ENCODE results near the gene UBE2E3. TPM values are rescaled to one million over a fixed set of nuclear protein-coding genes. Genes with fewer than 3 reads are reported as not detected.

Gene UBE2E3
- total and polyA plus RNA-seq, 2 of the 4 experiments (the other 2 are of a cell fraction) = 106 to 114 TPM

DNA sequence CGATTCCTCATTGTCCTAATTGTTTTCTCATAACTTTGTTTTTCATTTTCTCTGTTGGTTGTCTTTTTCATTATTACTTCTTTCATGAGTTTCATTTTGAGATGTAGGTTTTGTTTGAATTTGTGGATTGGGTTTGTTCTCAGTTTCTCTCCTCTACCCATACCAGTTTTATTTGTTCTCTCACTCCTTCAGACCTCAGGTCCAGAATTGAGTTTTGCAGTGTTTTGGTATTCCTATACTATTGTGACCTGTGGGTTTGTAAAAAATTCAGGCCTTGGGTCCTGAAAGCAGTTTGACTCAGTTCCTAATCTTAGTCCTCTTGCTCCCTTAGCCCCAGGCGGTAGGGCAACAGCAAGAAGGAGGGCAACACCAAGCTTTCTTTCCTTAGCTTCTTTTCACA, 28.3 kb upstream of the UBE2E3 start:
- POLR2A ChIA-PET (ENCODE audit: unreplicated experiment) = no interaction called here
- H3K9me1 ChIP-seq (ENCODE audit: insufficient read depth, low read length) = no peaks in the 10 kb centered on the region
- H4K91ac ChIP-seq (ENCODE audit: insufficient read depth, low read depth, low read length) = no peak overlapping the region
- H3K14ac ChIP-seq (replicated peaks; ENCODE audit: low read depth, low read length) = no peak overlapping the region
- dilution Hi-C loops (cut with HindIII; ENCODE audit: low sequenced_read_pairs, unreplicated experiment) = no loop called here
- no peak for ATAC-seq (ENCODE audit: low read depth)
- no peak overlapping the region for H4K8ac ChIP-seq (ENCODE audit: low read depth in 2 of 2, low read length in 2 of 2)
- no peak overlapping the region for H3K18ac ChIP-seq (ENCODE audit: low read depth, low read length)
- no peaks in the 10 kb centered on the region for H3K27me3 ChIP-seq (ENCODE audit: control insufficient read depth, insufficient read depth, low read length)
- no peak for DNase-seq
- H3K9me3 ChIP-seq (ENCODE audit: control insufficient read depth, insufficient read depth, low read length) = no peaks in the 10 kb centered on the region
- H2BK20ac ChIP-seq (ENCODE audit: low read depth, low read length) = no peak overlapping the region
- no peak overlapping the region for H2BK15ac ChIP-seq (ENCODE audit: low read depth, low read length)
- H2BK5ac ChIP-seq (ENCODE audit: low read depth, low read length, poor library complexity, severe bottlenecking) = no peak overlapping the region
- H3K4me1 ChIP-seq (ENCODE audit: control insufficient read depth, insufficient read depth, low read length) = no peaks in the 10 kb centered on the region
- no peak overlapping the region for H2AK9ac ChIP-seq (replicated peaks; ENCODE audit: low read depth, low read length, poor library complexity)
- no peak overlapping the region for H2AFZ ChIP-seq (replicated peaks; ENCODE audit: low read length, poor library complexity)
- no peak overlapping the region for H2AK5ac ChIP-seq (ENCODE audit: low read depth, low read length)
- intact Hi-C loops (cut with micrococcal nuclease) = no loop called here
- no peaks in the 10 kb centered on the region for H3K79me1 ChIP-seq (ENCODE audit: low read depth in 1 of 2, low read length in 2 of 2)
- H3K36me3 ChIP-seq (ENCODE audit: control insufficient read depth, insufficient read depth, low read length) = no peaks in the 10 kb centered on the region
- no peak overlapping the region for H4K5ac ChIP-seq (ENCODE audit: low read depth, low read length)
- no peak overlapping the region for H3K4me2 ChIP-seq (ENCODE audit: low read depth, low read length)
- CTCF ChIA-PET = no interaction called here
- H3K4ac ChIP-seq (ENCODE audit: low read depth, low read length) = no peak overlapping the region
- no TSS peak for BruUV-seq (replicated peaks)
- no peak overlapping the region for H3K23ac ChIP-seq (ENCODE audit: low read depth, low read length)
- no peak overlapping the region for H3K56ac ChIP-seq (ENCODE audit: extremely low read depth, insufficient read depth, low read length)
- no peak overlapping the region for H2BK120ac ChIP-seq (ENCODE audit: low read depth, low read length)
- TF ChIP-seq RFX5 (IDR thresholded peaks at IDR 0.05; ENCODE audit: low read depth, low read length) (no peak), NFE2L2 (IDR thresholded peaks at IDR 0.05; ENCODE audit: low read depth, low read length) (no peak), MAFK (IDR thresholded peaks at IDR 0.05; ENCODE audit: low read depth, low read length) (no peak), FOS (IDR thresholded peaks at IDR 0.05; ENCODE audit: low read depth, low read length) (no peak), BHLHE40 (IDR thresholded peaks at IDR 0.05; ENCODE audit: low read depth, low read length) (no peak), CEBPB (IDR thresholded peaks at IDR 0.05; ENCODE audit: low read depth, low read length) (no peak), RCOR1 (IDR thresholded peaks at IDR 0.05; ENCODE audit: insufficient replicate concordance, low read length) (no peak), SMC3 (IDR thresholded peaks at IDR 0.05; ENCODE audit: low read depth, low read length) (no peak), MAZ (IDR thresholded peaks at IDR 0.05; ENCODE audit: borderline replicate concordance, low read depth, low read length) (no peak), MXI1 (IDR thresholded peaks at IDR 0.05; ENCODE audit: borderline replicate concordance, low read depth, low read length) (no peak), POLR2A (IDR thresholded peaks at IDR 0.05; ENCODE audit: low read depth, low read length) (no peak), RAD21 (IDR thresholded peaks at IDR 0.05; ENCODE audit: low read length) (no peak), CHD1 (IDR thresholded peaks at IDR 0.05; ENCODE audit: low read depth, low read length) (no peak)
- TF ChIP-seq, protein P1, sequence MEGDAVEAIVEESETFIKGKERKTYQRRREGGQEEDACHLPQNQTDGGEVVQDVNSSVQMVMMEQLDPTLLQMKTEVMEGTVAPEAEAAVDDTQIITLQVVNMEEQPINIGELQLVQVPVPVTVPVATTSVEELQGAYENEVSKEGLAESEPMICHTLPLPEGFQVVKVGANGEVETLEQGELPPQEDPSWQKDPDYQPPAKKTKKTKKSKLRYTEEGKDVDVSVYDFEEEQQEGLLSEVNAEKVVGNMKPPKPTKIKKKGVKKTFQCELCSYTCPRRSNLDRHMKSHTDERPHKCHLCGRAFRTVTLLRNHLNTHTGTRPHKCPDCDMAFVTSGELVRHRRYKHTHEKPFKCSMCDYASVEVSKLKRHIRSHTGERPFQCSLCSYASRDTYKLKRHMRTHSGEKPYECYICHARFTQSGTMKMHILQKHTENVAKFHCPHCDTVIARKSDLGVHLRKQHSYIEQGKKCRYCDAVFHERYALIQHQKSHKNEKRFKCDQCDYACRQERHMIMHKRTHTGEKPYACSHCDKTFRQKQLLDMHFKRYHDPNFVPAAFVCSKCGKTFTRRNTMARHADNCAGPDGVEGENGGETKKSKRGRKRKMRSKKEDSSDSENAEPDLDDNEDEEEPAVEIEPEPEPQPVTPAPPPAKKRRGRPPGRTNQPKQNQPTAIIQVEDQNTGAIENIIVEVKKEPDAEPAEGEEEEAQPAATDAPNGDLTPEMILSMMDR (conservative IDR thresholded peaks at IDR 0.05; ENCODE audit: low read depth, low read length) = no peak
- TF ChIP-seq, protein P2, sequence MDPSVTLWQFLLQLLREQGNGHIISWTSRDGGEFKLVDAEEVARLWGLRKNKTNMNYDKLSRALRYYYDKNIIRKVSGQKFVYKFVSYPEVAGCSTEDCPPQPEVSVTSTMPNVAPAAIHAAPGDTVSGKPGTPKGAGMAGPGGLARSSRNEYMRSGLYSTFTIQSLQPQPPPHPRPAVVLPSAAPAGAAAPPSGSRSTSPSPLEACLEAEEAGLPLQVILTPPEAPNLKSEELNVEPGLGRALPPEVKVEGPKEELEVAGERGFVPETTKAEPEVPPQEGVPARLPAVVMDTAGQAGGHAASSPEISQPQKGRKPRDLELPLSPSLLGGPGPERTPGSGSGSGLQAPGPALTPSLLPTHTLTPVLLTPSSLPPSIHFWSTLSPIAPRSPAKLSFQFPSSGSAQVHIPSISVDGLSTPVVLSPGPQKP (IDR thresholded peaks at IDR 0.05; ENCODE audit: borderline replicate concordance, low read depth, low read length) = no peak
- TF ChIP-seq, protein P3, sequence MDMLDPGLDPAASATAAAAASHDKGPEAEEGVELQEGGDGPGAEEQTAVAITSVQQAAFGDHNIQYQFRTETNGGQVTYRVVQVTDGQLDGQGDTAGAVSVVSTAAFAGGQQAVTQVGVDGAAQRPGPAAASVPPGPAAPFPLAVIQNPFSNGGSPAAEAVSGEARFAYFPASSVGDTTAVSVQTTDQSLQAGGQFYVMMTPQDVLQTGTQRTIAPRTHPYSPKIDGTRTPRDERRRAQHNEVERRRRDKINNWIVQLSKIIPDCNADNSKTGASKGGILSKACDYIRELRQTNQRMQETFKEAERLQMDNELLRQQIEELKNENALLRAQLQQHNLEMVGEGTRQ (IDR thresholded peaks at IDR 0.05; ENCODE audit: low read depth, low read length) = no peak
- in situ Hi-C loops (cut with MboI; ENCODE audit: low sequenced_read_pairs) = no loop called here
- no peak overlapping the region for H3K9ac ChIP-seq (ENCODE audit: low read depth, low read length)
- no CpG with 5 or more reads among the region's 2 CpGs for WGBS, 2 experiments (ENCODE audit: extremely low coverage in 2 of 2, insufficient read length in 1 of 2)
- no peak overlapping the region for H3K4me3 ChIP-seq (ENCODE audit: insufficient read depth, low read depth, low read length)
- H3K27ac ChIP-seq (ENCODE audit: insufficient read depth, low read length) = no peak overlapping the region
- no peaks in the 10 kb centered on the region for H4K20me1 ChIP-seq (ENCODE audit: insufficient read depth, low read length)
